ENCODE data around the gene TOX3. TPM values are rescaled to one million over a fixed set of nuclear protein-coding genes. Genes with fewer than 3 reads are reported as not detected.
A peak's percentile ranks its signal among the peaks of the same experiment; 100 is the strongest.

The TOX3 gene
- total and polyA plus RNA-seq, 10 of the 15 experiments (the other 5 are each of a cell fraction or from before 2014, with no cell fraction given) = not detected

DNA sequence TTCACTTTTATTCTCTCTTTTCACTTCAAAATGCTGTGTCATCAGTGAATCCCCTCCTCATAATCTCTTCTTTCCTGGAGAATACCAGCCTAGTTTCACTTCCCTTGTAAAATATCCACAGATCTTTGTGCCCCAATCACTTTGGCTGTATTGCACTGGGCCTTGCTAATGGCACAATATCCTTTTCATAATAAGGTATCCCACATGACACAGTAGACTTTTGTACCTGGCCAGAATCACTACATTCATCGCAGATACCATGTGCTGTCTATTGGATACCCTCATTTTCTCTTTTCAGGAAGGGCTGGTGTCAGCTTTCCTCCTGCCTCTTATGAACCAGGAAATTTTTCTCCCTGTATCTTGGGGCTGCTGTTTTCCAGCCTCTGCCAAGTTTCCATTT is 25.7 kb upstream of the TOX3 start:
- ATAC-seq (peak; percentile 53), DNase-seq (ENCODE audit: low read depth, low spot score) (no peak), FAIRE-seq (no peak)
- intact Hi-C loops (cut with micrococcal nuclease; ENCODE audit: unreplicated experiment) = no loop called here
- ChIA-PET POLR2A (no interaction called here), CTCF (no interaction called here), RAD21 (ENCODE audit: unreplicated experiment) (no interaction called here), SMC1A (ENCODE audit: uncharacterized antibody, unreplicated experiment) (interaction anchor here (1.5 to 1.7 kb wide), 3 partner anchors 12 to 138 kb away, joined by 3 to 5 read pairs (median 4); no protein-coding TSS in a partner anchor)
- Histone ChIP-seq H3K9me3 (replicated peaks; ENCODE audit: control insufficient read depth, insufficient read depth, low read length) (no peaks in the 10 kb centered on the region), H3K9ac (ENCODE audit: control insufficient read depth, insufficient read depth, low read length) (no peak overlapping the region), H3K27me3 (replicated peaks in 1 of 2; ENCODE audit: control insufficient read depth in 2 of 2, insufficient read depth in 2 of 2, low read length in 1 of 2) (no peaks in the 10 kb centered on the region), H3K4me3 (no peak overlapping the region), H2AFZ (ENCODE audit: control insufficient read depth, low read depth, low read length) (no peak overlapping the region), H3K36me3 (ENCODE audit: control insufficient read depth in 2 of 2, insufficient read depth in 2 of 2, low read length in 1 of 2) (no peaks in the 10 kb centered on the region), H3K4me1 (ENCODE audit: control insufficient read depth, insufficient read depth, low read length) (no peaks in the 10 kb centered on the region), H3K79me2 (ENCODE audit: control insufficient read depth, insufficient read depth, low read length) (no peaks in the 10 kb centered on the region), H3K27ac (ENCODE audit: control insufficient read depth, insufficient read depth) (no peak overlapping the region), H4K20me1 (ENCODE audit: control insufficient read depth, insufficient read depth) (no peaks in the 10 kb centered on the region), H3K4me2 (ENCODE audit: control insufficient read depth, insufficient read depth) (no peak overlapping the region)
- TF ChIP-seq NFIC (IDR thresholded peaks at IDR 0.05; ENCODE audit: low read depth, low read length) (no peak), SPI1 (IDR thresholded peaks at IDR 0.05; ENCODE audit: borderline replicate concordance, insufficient read depth, low read depth, low read length) (peak; percentile 15; the same call in 1 of the 2 replicates)
- in situ Hi-C loops (cut with MboI) = no loop called here
- no TSS peak for BruUV-seq (replicated peaks)
- WGBS (ENCODE audit: insufficient coverage, insufficient replicate concordance, low lambda C conversion rate, missing lambda C conversion rate) = 73% methylated on average over 1 of the region's 1 CpG

DNA sequence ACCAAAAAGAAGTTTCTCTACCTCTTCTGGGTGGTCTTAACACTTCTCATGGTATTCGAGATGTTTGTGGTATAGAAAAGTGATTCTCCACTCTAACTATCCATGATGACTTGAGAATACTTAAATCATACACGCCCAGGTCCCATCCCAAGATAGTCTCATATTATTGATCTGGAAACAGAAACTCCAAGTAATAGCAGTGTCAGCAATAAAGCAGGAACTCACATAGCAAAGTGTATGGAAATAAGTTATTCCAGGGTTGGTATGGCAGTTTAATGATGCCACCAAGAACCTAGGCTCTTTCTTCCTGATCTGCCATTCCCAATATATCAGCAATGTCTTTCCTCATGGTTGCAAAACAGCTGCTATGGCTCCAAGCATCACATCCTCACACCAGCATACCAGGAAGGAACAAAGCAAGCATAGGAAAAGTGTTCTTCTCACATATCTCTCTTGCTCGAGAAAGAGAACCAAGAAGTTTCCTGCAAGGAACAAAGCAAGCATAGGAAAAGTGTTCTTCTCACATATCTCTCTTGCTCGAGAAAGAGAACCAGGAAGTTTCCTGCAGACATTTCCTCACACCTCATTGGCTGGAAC is 23.6 kb upstream of the TOX3 start:
- CTCF ChIA-PET = no interaction called here
- no peak overlapping the region for H3K4me2 ChIP-seq (ENCODE audit: control insufficient read depth, insufficient read depth)
- RAD21 ChIA-PET (ENCODE audit: unreplicated experiment) = no interaction called here
- no peak overlapping the region for H3K9ac ChIP-seq (ENCODE audit: control insufficient read depth, insufficient read depth, low read length)
- no peaks in the 10 kb centered on the region for H3K79me2 ChIP-seq (ENCODE audit: control insufficient read depth, insufficient read depth, low read length)
- in situ Hi-C loops (cut with MboI) (no loop called here), intact Hi-C loops (cut with micrococcal nuclease; ENCODE audit: unreplicated experiment) (no loop called here)
- WGBS (ENCODE audit: insufficient coverage, insufficient replicate concordance, low lambda C conversion rate, missing lambda C conversion rate) = 0% methylated on average over 4 of the region's 4 CpGs
- FAIRE-seq = no peak
- SMC1A ChIA-PET (ENCODE audit: uncharacterized antibody, unreplicated experiment) = interaction anchor here (0.8 to 1.3 kb wide), 3 partner anchors 19 to 379 kb away, joined by 3 to 4 read pairs (median 4); no protein-coding TSS in a partner anchor
- no peak for ATAC-seq
- POLR2A ChIA-PET = no interaction called here
- H3K27me3 ChIP-seq (replicated peaks in 1 of 2; ENCODE audit: control insufficient read depth in 2 of 2, insufficient read depth in 2 of 2, low read length in 1 of 2) = no peaks in the 10 kb centered on the region
- no peak for DNase-seq (ENCODE audit: low read depth, low spot score)
- no peak overlapping the region for H3K27ac ChIP-seq (ENCODE audit: control insufficient read depth, insufficient read depth)
- no peak overlapping the region for H3K4me3 ChIP-seq
- H4K20me1 ChIP-seq (ENCODE audit: control insufficient read depth, insufficient read depth) = no peaks in the 10 kb centered on the region
- BruUV-seq (replicated peaks) = no TSS peak
- H2AFZ ChIP-seq (ENCODE audit: control insufficient read depth, low read depth, low read length) = no peak overlapping the region
- no peaks in the 10 kb centered on the region for H3K36me3 ChIP-seq (ENCODE audit: control insufficient read depth in 2 of 2, insufficient read depth in 2 of 2, low read length in 1 of 2)
- no peaks in the 10 kb centered on the region for H3K9me3 ChIP-seq (replicated peaks; ENCODE audit: control insufficient read depth, insufficient read depth, low read length)
- TF ChIP-seq SREBF1 (IDR thresholded peaks at IDR 0.05; ENCODE audit: low read length) = no peak
- TF ChIP-seq SMARCA5 (IDR thresholded peaks at IDR 0.05) = no peak
- TF ChIP-seq IKZF2 (IDR thresholded peaks at IDR 0.05) = no peak
- H3K4me1 ChIP-seq (ENCODE audit: control insufficient read depth, insufficient read depth, low read length) = no peaks in the 10 kb centered on the region
